Measurements from ENCODE around the gene FAM151B.

DNA sequence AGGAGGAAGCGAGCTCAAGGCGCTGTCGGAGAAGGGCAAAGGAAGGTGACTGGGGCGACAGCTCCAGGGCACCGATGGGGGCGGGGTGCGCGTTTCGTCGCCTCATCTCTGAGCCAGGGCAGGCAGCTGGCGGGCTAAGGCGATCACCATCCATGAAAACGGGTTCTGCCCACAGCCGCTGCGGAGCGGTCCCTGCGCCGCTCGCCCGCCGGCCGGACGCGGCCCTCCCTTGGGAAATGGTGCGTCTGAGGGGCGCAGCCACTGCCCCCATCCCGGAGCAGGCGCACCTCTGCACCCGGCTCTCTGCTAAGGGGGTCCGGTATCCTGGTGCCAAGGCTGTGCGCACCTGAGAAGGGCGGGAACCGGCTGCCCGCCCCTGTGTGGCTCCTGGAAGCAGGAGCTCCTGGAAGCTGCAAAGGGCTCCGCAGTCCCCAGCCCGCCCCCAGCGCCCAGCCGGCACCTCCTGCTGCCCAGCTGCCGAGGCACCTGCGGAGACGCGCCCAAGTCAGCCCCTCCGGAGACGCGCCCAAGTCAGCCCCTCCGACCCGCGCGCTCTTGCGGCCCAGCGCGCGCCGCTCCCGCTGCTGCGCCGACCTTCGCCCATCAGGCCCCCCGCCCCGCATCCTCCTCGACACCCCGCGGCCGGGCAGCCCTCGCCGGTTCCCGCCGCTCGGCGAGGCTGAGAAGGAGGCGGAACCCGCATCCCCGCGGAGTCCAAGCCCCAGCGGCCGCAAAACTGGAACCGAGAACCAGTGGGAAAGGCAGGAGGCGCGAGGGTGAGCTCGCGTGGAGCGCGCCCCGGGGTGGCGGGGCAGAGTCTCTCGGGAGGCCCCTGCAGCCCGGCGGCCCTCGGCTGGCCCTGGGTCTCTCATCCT, 81.4 kb downstream of the FAM151B start:
- TF ChIP-seq, protein P1, sequence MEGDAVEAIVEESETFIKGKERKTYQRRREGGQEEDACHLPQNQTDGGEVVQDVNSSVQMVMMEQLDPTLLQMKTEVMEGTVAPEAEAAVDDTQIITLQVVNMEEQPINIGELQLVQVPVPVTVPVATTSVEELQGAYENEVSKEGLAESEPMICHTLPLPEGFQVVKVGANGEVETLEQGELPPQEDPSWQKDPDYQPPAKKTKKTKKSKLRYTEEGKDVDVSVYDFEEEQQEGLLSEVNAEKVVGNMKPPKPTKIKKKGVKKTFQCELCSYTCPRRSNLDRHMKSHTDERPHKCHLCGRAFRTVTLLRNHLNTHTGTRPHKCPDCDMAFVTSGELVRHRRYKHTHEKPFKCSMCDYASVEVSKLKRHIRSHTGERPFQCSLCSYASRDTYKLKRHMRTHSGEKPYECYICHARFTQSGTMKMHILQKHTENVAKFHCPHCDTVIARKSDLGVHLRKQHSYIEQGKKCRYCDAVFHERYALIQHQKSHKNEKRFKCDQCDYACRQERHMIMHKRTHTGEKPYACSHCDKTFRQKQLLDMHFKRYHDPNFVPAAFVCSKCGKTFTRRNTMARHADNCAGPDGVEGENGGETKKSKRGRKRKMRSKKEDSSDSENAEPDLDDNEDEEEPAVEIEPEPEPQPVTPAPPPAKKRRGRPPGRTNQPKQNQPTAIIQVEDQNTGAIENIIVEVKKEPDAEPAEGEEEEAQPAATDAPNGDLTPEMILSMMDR (IDR thresholded peaks at IDR 0.05; ENCODE audit: insufficient read depth, low read length, poor library complexity, severe bottlenecking) = no peak
- no peak for TF ChIP-seq EZH2phosphoT487 (conservative IDR thresholded peaks at IDR 0.05; ENCODE audit: low read length)

Data from SU-DHL-6 (cell line).